Endometrial microvascular endothelial cells (primary cell): ENCODE results near the gene MORC3. TPM values are rescaled to one million over a fixed set of nuclear protein-coding genes. Genes with fewer than 3 reads are reported as not detected.

Experiments used
- in situ Hi-C: cut with HindIII; loops from 2 replicates; pipeline ENCODE4 v1.10.0; 2017; ENCODE audit warnings: low sequenced_read_pairs, low pct_unique_long_range_greater_than_20kb; ENCODE audit errors: inconsistent ontology term
- total RNA-seq: library from RNA; depleted of rRNA; stranded (reverse); fragments of >200 nt; gene quantifications from one replicate; pipeline ENCODE4 v1.2.3, GENCODE V29; 2015; ENCODE audit errors: inconsistent ontology term

Gene MORC3
- total RNA-seq, 1 donor from 2014 or later = 12.5 TPM

DNA sequence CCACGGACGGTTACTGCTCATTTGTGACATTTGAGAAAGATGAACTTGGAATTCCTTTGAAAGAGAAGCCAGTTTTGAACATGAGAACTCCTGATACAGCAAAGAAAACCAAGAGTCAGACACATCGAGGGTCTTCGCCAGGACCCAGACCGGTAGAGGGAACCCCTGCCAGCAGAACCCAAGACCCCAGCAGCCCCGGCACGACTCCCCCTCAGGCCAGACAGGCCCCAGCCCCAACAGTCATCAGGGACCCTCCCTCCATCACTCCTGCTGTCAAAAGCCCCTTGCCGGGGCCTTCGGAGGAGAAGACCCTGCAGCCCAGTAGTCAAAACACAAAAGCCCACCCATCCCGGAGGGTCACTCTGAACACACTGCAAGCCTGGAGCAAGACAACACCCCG, 92.9 kb downstream of the MORC3 start:
- in situ Hi-C loops = no loop called here

DNA sequence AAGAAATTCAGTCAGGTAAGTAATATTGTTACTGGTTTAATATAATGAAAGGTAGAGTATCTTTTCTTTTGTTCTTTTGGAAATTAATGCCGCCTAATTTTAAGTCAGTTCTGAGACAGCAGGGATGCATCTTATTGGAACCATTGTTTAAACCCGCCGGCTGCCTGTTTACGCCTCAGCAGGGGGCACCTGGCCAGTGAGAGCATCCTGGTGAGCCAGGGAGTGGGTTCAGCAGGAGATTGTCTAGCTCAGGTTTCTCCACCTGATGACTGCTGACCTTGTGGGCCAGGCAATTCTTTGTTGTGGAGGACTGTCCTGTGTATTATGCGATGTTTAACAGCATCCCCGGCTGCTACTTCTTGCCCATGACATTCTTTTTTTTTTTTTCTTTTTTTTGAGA, 95.4 kb downstream of the MORC3 start:
- in situ Hi-C loops = no loop called here

DNA sequence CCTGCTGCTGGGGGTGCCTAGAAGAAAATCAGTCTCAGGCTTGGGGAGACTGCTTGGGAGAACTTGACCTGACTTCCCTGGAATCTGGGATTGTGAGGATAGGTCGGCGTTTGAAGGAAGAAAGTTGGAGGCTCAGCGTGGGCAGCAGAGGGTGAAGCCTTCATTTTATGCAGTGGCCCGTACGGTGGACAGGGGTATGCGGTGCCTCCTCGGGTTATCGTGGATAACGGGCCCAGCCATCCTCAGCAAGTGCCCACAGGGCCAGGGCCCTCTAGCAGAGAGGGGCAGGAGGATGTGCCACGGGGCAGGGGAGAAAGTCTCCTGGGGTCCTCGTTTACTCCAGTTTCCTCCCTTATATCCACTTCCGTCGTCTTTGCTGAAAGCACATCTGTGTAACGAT, 99.2 kb downstream of the MORC3 start:
- in situ Hi-C loops = no loop called here

DNA sequence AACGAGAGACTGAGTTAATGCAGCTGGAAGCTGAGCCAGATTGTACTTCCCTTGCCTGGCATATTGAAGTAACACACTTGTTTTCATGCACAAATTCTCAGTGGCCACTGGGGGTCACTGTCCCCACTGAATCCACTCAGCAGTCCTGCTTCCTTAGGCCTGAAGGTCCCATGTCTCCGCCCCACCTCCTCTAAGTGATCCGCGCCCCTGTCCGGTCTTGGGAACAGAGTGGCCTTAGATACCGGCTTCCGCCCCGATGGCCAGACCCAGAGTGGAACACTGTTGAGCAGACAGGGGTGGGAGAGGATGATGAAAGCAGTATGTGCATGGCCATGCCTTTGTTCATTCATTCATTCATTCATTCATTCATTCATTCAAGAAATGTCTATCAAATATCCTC, 100.0 kb downstream of the MORC3 start:
- in situ Hi-C loops = no loop called here

DNA sequence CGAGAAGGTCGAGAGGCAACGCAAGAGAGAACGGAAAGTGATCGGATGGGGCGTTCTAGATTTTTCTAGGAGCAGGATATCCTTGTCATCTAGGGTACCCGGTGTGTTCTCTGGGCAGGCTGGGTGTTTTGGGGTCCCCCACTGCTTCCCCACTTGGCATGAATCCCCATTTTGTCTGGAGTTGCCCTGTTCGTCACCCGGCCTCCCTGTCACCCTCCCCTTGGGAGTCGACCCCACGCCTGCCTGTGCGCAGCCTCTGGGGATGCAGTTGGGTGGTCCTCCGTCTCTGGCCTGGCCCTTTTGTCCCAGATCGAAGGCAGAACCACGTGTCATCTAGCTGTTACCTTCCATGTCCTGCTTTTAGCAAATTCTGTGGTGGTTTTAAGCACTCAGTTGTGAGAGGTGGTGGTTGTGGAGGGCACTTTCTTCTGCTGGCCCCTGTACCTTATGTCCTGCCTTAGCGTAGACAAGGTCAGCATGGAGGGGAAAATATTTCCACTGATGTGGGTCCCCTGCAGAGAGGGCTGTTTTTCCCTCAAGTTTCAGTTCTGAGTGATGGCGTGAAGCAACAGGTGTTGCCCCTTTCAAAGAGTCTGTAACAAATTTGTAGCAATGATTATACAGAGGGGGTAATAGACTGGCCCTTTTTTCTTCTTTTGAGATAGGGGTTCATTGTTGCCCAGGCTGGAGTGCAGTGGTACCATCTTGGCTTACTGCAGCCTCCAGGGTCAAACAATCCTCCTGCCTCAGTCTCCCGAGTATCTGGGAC, 100.8 kb downstream of the MORC3 start:
- in situ Hi-C loops = no loop called here

DNA sequence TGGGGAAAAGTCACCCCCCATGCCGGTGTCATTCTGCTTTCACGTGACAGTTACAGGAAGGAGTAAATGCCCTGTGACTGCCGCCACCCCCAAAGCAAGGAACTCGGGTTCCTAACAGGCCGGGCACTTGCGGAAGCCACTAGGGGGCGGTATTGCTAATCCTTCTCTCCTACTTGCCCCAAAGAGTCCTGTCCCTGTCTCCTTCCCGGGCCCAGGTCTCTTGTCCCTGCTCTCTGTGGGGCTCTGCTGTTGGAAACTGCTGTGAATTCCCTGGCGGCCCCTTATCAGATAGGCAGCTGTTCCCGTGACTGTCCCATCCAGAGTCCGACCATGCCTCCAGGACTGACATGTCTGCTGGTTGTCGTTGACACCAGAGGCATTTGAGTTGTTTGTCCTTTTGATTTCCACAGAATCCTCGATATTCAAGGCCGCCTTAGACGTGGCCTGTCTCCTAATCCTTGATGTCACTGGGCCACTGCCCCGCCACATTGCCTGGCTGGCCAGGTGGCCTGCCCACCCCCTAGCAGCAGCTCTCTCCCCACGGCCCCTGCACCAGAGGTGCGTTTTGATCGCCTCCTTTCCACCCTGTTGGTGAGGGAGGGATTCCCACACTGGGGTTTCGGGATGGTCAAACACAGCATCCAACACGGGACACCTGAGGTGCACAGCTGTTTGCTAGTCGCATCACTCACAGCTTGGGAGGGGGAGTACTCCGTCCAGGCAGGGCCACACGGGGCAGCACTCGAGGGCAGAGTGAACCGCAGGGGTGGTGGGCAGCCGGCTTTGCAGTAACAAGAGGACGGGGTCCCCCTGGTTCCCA, 102.5 kb downstream of the MORC3 start:
- in situ Hi-C loops = no loop called here

DNA sequence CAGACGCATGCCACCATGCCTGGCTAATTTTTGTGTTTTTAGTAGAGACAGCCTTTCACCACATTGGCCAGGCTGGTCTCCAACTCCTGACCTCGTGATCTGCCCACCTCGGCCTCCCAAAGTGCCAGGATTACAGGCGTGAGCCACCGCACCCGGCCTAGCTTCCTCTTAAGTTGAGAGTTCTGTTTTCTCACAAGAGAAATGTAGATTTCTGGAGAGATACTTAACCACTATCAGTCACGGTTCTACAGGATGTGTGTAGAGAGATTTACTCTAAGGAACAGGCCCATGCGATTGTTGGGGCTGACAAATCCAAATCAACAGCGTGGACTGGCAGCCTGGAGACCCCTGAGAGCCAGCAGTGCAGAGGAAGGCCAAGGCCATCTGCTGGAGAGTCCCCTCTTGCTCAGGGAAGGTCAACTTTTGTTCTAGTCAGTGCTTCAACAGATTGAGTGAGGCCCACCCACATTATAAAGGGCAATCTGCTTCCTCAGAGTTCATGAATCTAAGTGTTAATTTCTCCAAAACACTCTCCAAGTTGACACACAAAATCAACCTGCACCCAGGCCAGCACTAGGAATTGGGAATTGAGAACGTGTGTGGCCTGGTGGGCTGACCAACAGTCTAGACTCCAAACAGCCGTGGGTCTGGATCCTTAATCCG, 103.9 kb downstream of the MORC3 start:
- in situ Hi-C loops = no loop called here

DNA sequence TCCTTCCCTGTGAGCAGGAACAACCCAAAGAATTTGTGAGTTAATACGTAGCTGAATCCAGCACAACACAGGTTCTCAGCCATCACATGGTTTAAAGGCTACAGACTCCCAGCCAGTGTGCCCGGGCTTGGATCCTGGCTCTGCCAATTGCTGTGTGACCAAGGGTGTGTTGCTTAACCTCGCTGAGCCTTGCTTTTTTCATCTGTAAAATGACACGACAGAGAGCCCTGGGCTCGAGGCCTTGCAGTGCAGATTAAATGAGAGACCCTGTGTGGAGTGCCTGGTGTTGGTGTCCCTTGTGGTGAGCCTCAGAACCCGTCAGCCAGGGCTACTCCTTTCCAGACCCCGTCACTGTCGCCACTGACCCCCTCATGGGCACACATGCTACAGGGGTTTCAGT, 104.6 kb downstream of the MORC3 start:
- in situ Hi-C loops = no loop called here

DNA sequence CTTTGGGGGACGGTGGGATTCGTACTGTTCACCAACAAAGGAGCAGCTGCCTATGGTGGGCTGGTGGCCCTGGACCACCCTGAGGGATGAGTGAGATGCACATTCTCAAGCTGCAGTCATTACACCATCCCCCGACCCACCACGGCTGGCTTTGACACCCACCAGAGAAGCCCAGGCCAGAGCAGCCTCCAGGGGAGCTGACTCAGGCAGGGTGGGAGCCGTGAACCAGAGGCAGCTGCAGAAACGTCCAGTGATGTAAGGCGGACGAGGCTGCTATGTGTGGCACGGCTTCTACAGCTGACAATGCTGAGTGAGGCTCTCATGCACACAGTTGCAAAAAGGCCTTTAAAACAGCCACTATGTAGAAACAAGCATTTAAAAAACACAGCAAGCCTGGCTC, 105.3 kb downstream of the MORC3 start:
- in situ Hi-C loops = no loop called here

Other genes with a start within 250 kb of the MORC3 start
- 17.3 TPM for gene CBR3, start 185.1 kb upstream of the MORC3 start, total RNA-seq
- gene DOP1B, start 163.4 kb upstream of the MORC3 start, total RNA-seq = 19.3 TPM
- gene CHAF1B, start 65.2 kb downstream of the MORC3 start, total RNA-seq = 12.2 TPM
- gene CLDN14, start 159.9 kb downstream of the MORC3 start, total RNA-seq = 1.1 TPM